ENCODE measurements around the gene KCNQ1.

- TF ChIP-seq POLR2A (IDR thresholded peaks at IDR 0.05) (no peak), POLR2AphosphoS5 (IDR thresholded peaks at IDR 0.05) (no peak), EP300 (IDR thresholded peaks at IDR 0.05) (no peak)
- TF ChIP-seq, protein P1, sequence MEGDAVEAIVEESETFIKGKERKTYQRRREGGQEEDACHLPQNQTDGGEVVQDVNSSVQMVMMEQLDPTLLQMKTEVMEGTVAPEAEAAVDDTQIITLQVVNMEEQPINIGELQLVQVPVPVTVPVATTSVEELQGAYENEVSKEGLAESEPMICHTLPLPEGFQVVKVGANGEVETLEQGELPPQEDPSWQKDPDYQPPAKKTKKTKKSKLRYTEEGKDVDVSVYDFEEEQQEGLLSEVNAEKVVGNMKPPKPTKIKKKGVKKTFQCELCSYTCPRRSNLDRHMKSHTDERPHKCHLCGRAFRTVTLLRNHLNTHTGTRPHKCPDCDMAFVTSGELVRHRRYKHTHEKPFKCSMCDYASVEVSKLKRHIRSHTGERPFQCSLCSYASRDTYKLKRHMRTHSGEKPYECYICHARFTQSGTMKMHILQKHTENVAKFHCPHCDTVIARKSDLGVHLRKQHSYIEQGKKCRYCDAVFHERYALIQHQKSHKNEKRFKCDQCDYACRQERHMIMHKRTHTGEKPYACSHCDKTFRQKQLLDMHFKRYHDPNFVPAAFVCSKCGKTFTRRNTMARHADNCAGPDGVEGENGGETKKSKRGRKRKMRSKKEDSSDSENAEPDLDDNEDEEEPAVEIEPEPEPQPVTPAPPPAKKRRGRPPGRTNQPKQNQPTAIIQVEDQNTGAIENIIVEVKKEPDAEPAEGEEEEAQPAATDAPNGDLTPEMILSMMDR (IDR thresholded peaks at IDR 0.05): no peak
These were observed 27.8 kb downstream of the KCNQ1 start for GRCh38 chr11:2472428-2473186.

All from sigmoid colon (tissue), 4 donors.